Hematopoietic multipotent progenitor cell (in vitro differentiated cells): ENCODE measurements around the gene GARIN5B. TPM values are rescaled to one million over a fixed set of nuclear protein-coding genes. Genes with fewer than 3 reads are reported as not detected.

Source experiments
- DNase-seq, 3 donors: peaks; one replicate each; pipeline ENCODE4 v3.0.0-alpha.2; 2011 to 2015; ENCODE audit warnings: low read depth in 2 of 3, low spot score in 2 of 3
- total RNA-seq: library from RNA; depleted of rRNA; stranded (reverse); fragments of >200 nt; gene quantifications from one replicate; pipeline ENCODE4 v1.2.3, GENCODE V29; 2012

Gene GARIN5B
- total RNA-seq, 1 donor: not detected

GRCh38 chr19:55389386-55390317 is 26.6 kb upstream of the GARIN5B start:
- no peak for DNase-seq

GRCh38 chr19:55387736-55388497 is 24.9 kb upstream of the GARIN5B start:
- DNase-seq: no peak

- DNase-seq: no peak
These were observed 23.5 kb upstream of the GARIN5B start for GRCh38 chr19:55386493-55386971.

- DNase-seq: peak; percentile 96 to 99 (median 98)
These were observed 22.8 kb upstream of the GARIN5B start, which contains the start of gene RPL28 for GRCh38 chr19:55385724-55386492. RPL28 (plus strand) TSS chr19:55385932; CDS start chr19:55386358, 426 bp downstream.

- DNase-seq: peak in 2 of 3 donors; percentile 93 to 97
These were observed 22.1 kb upstream of the GARIN5B start for GRCh38 chr19:55384920-55385723.

- peak in 1 of 3 donors; percentile 48 for DNase-seq
These were observed 21.3 kb upstream of the GARIN5B start, which contains the start of gene TMEM238 for GRCh38 chr19:55384131-55384919. TMEM238 (minus strand) TSS chr19:55384292; CDS start chr19:55384259, 33 bp downstream.

GRCh38 chr19:55383279-55384130 is 20.4 kb upstream of the GARIN5B start:
- DNase-seq: peak; percentile 33 to 72 (median 71)

GRCh38 chr19:55382522-55383054 is 19.5 kb upstream of the GARIN5B start:
- DNase-seq: no peak

GRCh38 chr19:55382013-55382412 is 19.0 kb upstream of the GARIN5B start:
- no peak for DNase-seq

- DNase-seq: no peak
These were observed 16.1 kb upstream of the GARIN5B start for GRCh38 chr19:55379174-55379573.

GRCh38 chr19:55377356-55378131 is 14.5 kb upstream of the GARIN5B start:
- no peak for DNase-seq

GRCh38 chr19:55376241-55376933 is 13.3 kb upstream of the GARIN5B start, which contains the start of gene TMEM190:
TMEM190 (plus strand) TSS chr19:55376826; CDS start chr19:55376854, 28 bp downstream.
- DNase-seq: no peak

- DNase-seq: no peak
These were observed 11.1 kb upstream of the GARIN5B start for GRCh38 chr19:55373993-55374757.

- no peak for DNase-seq
These were observed 10.4 kb upstream of the GARIN5B start for GRCh38 chr19:55373306-55373992.
